ENCODE data around the gene MYOF.

DNA sequence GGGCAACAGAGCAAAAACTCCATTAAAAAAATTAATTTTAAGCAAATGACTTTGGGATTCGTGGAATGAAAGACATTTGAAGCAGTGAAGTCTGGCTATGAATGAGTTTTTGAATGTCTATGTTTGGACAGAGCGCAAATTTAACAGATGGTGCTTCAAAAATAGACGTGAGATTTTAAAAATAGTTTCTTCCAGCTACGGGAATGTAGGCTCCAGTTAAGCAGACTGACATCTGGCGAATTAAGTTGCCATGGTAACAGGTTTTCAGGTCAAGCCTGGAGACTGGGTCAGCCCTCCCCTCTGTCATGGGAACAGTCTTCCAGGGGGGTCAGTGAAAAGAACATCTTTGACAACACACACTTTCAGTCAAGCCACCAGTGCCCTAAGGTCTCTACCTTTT is 62.0 kb downstream of the MYOF start:
- TF ChIP-seq, protein P1, sequence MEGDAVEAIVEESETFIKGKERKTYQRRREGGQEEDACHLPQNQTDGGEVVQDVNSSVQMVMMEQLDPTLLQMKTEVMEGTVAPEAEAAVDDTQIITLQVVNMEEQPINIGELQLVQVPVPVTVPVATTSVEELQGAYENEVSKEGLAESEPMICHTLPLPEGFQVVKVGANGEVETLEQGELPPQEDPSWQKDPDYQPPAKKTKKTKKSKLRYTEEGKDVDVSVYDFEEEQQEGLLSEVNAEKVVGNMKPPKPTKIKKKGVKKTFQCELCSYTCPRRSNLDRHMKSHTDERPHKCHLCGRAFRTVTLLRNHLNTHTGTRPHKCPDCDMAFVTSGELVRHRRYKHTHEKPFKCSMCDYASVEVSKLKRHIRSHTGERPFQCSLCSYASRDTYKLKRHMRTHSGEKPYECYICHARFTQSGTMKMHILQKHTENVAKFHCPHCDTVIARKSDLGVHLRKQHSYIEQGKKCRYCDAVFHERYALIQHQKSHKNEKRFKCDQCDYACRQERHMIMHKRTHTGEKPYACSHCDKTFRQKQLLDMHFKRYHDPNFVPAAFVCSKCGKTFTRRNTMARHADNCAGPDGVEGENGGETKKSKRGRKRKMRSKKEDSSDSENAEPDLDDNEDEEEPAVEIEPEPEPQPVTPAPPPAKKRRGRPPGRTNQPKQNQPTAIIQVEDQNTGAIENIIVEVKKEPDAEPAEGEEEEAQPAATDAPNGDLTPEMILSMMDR (IDR thresholded peaks at IDR 0.05): no peak
- TF ChIP-seq POLR2AphosphoS5 (IDR thresholded peaks at IDR 0.05; ENCODE audit: low read depth, low read length): no peak
- TF ChIP-seq, protein P2, sequence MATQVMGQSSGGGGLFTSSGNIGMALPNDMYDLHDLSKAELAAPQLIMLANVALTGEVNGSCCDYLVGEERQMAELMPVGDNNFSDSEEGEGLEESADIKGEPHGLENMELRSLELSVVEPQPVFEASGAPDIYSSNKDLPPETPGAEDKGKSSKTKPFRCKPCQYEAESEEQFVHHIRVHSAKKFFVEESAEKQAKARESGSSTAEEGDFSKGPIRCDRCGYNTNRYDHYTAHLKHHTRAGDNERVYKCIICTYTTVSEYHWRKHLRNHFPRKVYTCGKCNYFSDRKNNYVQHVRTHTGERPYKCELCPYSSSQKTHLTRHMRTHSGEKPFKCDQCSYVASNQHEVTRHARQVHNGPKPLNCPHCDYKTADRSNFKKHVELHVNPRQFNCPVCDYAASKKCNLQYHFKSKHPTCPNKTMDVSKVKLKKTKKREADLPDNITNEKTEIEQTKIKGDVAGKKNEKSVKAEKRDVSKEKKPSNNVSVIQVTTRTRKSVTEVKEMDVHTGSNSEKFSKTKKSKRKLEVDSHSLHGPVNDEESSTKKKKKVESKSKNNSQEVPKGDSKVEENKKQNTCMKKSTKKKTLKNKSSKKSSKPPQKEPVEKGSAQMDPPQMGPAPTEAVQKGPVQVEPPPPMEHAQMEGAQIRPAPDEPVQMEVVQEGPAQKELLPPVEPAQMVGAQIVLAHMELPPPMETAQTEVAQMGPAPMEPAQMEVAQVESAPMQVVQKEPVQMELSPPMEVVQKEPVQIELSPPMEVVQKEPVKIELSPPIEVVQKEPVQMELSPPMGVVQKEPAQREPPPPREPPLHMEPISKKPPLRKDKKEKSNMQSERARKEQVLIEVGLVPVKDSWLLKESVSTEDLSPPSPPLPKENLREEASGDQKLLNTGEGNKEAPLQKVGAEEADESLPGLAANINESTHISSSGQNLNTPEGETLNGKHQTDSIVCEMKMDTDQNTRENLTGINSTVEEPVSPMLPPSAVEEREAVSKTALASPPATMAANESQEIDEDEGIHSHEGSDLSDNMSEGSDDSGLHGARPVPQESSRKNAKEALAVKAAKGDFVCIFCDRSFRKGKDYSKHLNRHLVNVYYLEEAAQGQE (IDR thresholded peaks at IDR 0.05; ENCODE audit: insufficient read depth in 1 of 2, low read depth in 2 of 2, low read length in 1 of 2): no peak
